Gastroesophageal sphincter (tissue), 4 donors: Measurements from ENCODE around the gene STRIP1. TPM values are rescaled to one million over a fixed set of nuclear protein-coding genes. Genes with fewer than 3 reads are reported as not detected.

Experiments
- ATAC-seq: fragments of 150-250 bp; one replicate; pipeline ENCODE4 v1.9.1; 2016; ENCODE audit warnings: mild to moderate bottlenecking, moderate library complexity
- H3K27ac ChIP-seq, 4 donors: fragments of 200-600 bp; sonication (generic) in 3 of 4; 1 replicate in 3 of 4; 2 replicates in 1 of 4; pipeline ENCODE4 v1.5.1; 2016 to 2019
- H3K27me3 ChIP-seq: fragments of 200-600 bp; sonication (generic); one replicate; pipeline ENCODE4 v1.5.1; 2019
- H3K36me3 ChIP-seq, 2 donors: fragments of 200-600 bp; sonication (generic); one replicate each; pipeline ENCODE4 v1.5.1; 2019; ENCODE audit warnings: control low read depth in 1 of 2
- H3K4me1 ChIP-seq, 3 donors: fragments of 200-600 bp; sonication (generic); 1 replicate in 2 of 3; 2 replicates in 1 of 3; pipeline ENCODE4 v1.5.1; 2016 to 2019; ENCODE audit warnings: control low read depth in 2 of 3
- H3K4me3 ChIP-seq, 2 donors: fragments of 200-600 bp; sonication (generic); one replicate each; pipeline ENCODE4 v1.5.1; 2019; ENCODE audit warnings: mild to moderate bottlenecking in 1 of 2, moderate library complexity in 1 of 2
- H3K9me3 ChIP-seq, 3 donors: fragments of 200-600 bp; sonication (generic); one replicate each; pipeline ENCODE4 v1.5.1; 2017 to 2019; ENCODE audit warnings: control low read depth in 2 of 3
- EP300 ChIP-seq: sonication (generic); formaldehyde crosslinking; IDR thresholded peaks from one replicate; pipeline ENCODE4 v1.6.1; 2017; ENCODE audit warnings: antibody characterized with exemption, mild to moderate bottlenecking
- POLR2A ChIP-seq, 2 donors: fragments of 450-650 bp; IDR thresholded peaks; one replicate each; pipeline ENCODE4 v1.6.1; 2017; ENCODE audit warnings: antibody characterized with exemption in 2 of 2, mild to moderate bottlenecking in 2 of 2, moderate library complexity in 1 of 2
- POLR2AphosphoS5 ChIP-seq: sonication (generic); formaldehyde crosslinking; IDR thresholded peaks from one replicate; pipeline ENCODE4 v1.6.1; 2017; ENCODE audit warnings: antibody characterized with exemption
- WGBS, 2 donors: methylation state at CpG; one replicate each; pipeline ENCODE4 v1.1.5; 2018; ENCODE audit warnings: low coverage in 1 of 2; 5-methylcytosine and 5-hydroxymethylcytosine counted together
- total RNA-seq, 4 donors: library from RNA; depleted of rRNA; stranded (reverse); fragments of >200 nt; gene quantifications; one replicate each; pipeline ENCODE4 v1.1.0, GENCODE V29; 2016
- TF ChIP-seq, protein P1 (sequence below), 4 experiments: fragments of 200-600 bp in 2 of 4; fragments of 450-650 bp in 2 of 4; sonication (generic) in 1 of 4; IDR thresholded peaks; one replicate each; pipeline ENCODE4 v1.5.1; 2017 to 2019; ENCODE audit warnings: antibody characterized with exemption in 4 of 4, mild to moderate bottlenecking in 2 of 4, moderate library complexity in 2 of 4

Gene STRIP1
- total RNA-seq, 4 donors from 2014 or later: 29.3 to 46.9 (median 35.9) TPM

GRCh38 chr1:110087812-110088738 is 53.7 kb downstream of the STRIP1 start:
- peak; percentile 70 for ATAC-seq
- no peak for TF ChIP-seq POLR2AphosphoS5
- TF ChIP-seq, protein P1, sequence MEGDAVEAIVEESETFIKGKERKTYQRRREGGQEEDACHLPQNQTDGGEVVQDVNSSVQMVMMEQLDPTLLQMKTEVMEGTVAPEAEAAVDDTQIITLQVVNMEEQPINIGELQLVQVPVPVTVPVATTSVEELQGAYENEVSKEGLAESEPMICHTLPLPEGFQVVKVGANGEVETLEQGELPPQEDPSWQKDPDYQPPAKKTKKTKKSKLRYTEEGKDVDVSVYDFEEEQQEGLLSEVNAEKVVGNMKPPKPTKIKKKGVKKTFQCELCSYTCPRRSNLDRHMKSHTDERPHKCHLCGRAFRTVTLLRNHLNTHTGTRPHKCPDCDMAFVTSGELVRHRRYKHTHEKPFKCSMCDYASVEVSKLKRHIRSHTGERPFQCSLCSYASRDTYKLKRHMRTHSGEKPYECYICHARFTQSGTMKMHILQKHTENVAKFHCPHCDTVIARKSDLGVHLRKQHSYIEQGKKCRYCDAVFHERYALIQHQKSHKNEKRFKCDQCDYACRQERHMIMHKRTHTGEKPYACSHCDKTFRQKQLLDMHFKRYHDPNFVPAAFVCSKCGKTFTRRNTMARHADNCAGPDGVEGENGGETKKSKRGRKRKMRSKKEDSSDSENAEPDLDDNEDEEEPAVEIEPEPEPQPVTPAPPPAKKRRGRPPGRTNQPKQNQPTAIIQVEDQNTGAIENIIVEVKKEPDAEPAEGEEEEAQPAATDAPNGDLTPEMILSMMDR (IDR thresholded peaks at IDR 0.05): peak in 3 of 4 experiments; percentile 62 to 77 (median 77)

DNA sequence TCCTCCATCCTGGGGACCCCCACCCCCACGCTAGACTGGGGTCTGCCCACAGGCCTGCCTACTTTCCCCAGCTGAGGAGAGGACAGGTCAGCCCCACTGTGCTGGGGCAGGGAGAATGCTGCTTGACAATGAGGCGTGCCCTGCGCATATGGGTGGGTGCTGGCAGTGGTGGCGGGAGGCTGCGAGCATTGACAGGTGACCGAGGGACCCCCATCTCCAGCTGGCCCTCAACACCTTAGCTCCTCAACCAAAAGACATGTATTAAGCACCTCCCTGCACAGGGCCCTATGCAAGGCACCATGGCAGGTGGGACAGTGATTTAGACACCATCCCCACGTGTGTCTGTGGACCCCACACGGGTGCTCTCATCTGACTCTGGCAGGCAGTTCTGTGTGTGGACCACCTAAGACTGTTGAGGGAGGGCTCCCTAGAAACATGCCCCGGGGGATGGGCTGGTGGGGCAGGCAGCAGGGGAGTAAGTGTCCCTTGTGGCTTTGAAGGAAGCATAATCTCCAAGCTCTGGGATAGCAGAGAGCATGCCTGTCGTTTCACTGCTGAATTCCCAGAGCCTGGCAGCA is 54.4 kb downstream of the STRIP1 start:
- no peak overlapping the region for H3K4me3 ChIP-seq
- TF ChIP-seq POLR2A (IDR thresholded peaks at IDR 0.05): no peak
- no peak for TF ChIP-seq EP300
- TF ChIP-seq POLR2AphosphoS5: no peak
- TF ChIP-seq, protein P1 (IDR thresholded peaks at IDR 0.05): no peak

More at GRCh38 chr1:110087812-110088738, 53.7 kb downstream of the STRIP1 start:
- WGBS, 2 donors: 64 to 72% methylated on average over 9 to 10 of the region's 15 CpGs
- Histone ChIP-seq H3K36me3 (no peaks in the 10 kb centered on the region), H3K4me3 (no peak overlapping the region), H3K9me3 (no peaks in the 10 kb centered on the region), H3K27ac (no peak overlapping the region), H3K4me1 (peaks cover 0 to 22% (median 6%) of the 10 kb centered on the region in 3 donors), H3K27me3 (peaks cover 22% of the 10 kb centered on the region)

DNA sequence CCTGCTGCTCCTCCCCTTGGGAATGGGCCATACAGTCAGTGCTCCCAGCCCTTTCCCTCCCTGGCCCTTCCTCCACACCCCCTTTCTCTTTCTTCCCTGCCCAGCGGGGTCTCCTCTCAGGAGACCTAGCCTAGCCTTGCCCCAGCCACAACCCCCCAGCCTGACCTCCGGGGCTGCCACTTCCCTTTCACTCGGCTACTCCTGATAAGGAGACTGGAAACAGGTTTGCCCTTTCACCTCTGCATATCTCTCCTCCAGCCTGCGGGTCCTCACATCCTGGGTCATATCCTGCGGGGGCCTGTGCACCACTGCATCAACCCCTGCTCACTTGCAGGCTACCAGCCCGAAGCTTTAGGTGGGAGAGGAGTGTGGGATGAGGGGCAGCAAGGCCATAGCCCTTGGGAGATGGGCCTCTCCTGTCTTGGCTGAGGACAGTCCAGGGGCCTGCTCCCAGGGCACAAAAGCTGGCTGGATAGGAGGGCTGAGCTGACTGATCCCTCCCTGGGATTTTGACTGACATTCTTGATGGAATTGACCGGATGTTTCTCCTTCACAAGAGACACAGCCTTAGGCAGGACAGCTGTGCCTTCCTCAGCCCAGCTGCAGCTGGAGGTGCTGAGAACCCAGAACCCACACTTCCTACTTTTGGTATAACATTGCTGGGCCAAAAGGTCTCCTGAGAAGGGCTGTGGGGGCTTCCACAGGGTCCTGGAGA is 55.3 kb downstream of the STRIP1 start:
- 26 to 48% methylated on average over 2 of the region's 7 CpGs for WGBS, 2 donors
- TF ChIP-seq, protein P1 (IDR thresholded peaks at IDR 0.05): no peak
- TF ChIP-seq POLR2A (IDR thresholded peaks at IDR 0.05) (no peak), EP300 (no peak), POLR2AphosphoS5 (no peak)
- Histone ChIP-seq H3K9me3 (no peaks in the 10 kb centered on the region), H3K4me3 (no peak overlapping the region), H3K4me1 (peaks cover 0 to 6% (median 0%) of the 10 kb centered on the region in 3 donors), H3K27me3 (peaks cover 15% of the 10 kb centered on the region), H3K36me3 (no peaks in the 10 kb centered on the region), H3K27ac (no peak overlapping the region)
- ATAC-seq: no peak

More for the DNA sequence above, 54.4 kb downstream of the STRIP1 start:
- Histone ChIP-seq H3K36me3 (no peaks in the 10 kb centered on the region), H3K4me1 (peaks cover 0 to 15% (median 3%) of the 10 kb centered on the region in 3 donors), H3K9me3 (no peaks in the 10 kb centered on the region), H3K27ac (no peak overlapping the region), H3K27me3 (peaks cover 16% of the 10 kb centered on the region)
- no peak for ATAC-seq
- 70% methylated on average over 2 of the region's 10 CpGs; no CpG with 5 or more reads in 1 of the 2 donors for WGBS, 2 donors

- H3K9me3 ChIP-seq: no peaks in the 10 kb centered on the region
- TF ChIP-seq POLR2AphosphoS5: no peak
- TF ChIP-seq, protein P1 (IDR thresholded peaks at IDR 0.05): no peak
- TF ChIP-seq POLR2A (IDR thresholded peaks at IDR 0.05): no peak
- TF ChIP-seq EP300: no peak
- no peak for ATAC-seq
Measured at GRCh38 chr1:110091381-110091780, 57.0 kb downstream of the STRIP1 start.

More at GRCh38 chr1:110091381-110091780, 57.0 kb downstream of the STRIP1 start:
- Histone ChIP-seq H3K27ac (no peak overlapping the region), H3K27me3 (peaks cover 30% of the 10 kb centered on the region), H3K4me1 (no peaks in the 10 kb centered on the region), H3K36me3 (no peaks in the 10 kb centered on the region), H3K4me3 (no peak overlapping the region)
- 37 to 68% methylated on average over 2 of the region's 2 CpGs for WGBS, 2 donors
